ENCODE data around the gene CYP4F8. TPM values are rescaled to one million over a fixed set of nuclear protein-coding genes. Genes with fewer than 3 reads are reported as not detected.

Gene CYP4F8
- total and polyA plus RNA-seq, 2 experiments from 2014 or later: not detected

DNA sequence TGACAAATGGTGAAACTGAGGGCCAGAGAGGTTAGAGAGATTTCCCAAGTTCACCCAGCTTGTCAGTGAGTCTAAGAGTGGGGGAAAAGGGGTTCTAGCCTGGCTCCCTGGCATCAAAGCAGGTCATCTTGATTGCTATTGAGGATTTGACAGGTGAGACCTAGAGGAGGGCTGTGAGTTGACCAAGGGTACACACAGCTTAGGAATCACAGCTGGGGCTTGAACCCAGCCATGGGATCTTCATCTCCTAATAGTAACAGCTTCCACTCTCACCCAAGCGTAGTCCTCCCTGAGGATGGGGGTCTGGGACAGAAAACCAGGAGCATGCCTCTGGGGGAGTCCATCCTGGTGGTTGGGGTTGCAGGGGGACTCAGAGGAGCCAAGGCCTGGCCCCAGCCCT lies 6.8 kb downstream of the CYP4F8 start:
- no peaks in the 10 kb centered on the region for H3F3A ChIP-seq (ENCODE audit: insufficient read depth)
- TF ChIP-seq EZH2phosphoT487 (IDR thresholded peaks at IDR 0.05; ENCODE audit: insufficient read depth, low read depth) (no peak), EZH2 (IDR thresholded peaks at IDR 0.05; ENCODE audit: insufficient read depth, poor library complexity, severe bottlenecking) (no peak)
- no peaks in the 10 kb centered on the region for H4K20me1 ChIP-seq (ENCODE audit: insufficient read depth)
- H3K27me3 ChIP-seq (replicated peaks; ENCODE audit: insufficient read depth): no peaks in the 10 kb centered on the region
- no peaks in the 10 kb centered on the region for H3K9me3 ChIP-seq (ENCODE audit: low read depth)
- H3K79me2 ChIP-seq (ENCODE audit: insufficient read depth): no peaks in the 10 kb centered on the region
- no peak overlapping the region for H3K9ac ChIP-seq
- in situ Hi-C loops (cut with MboI): no loop called here
- no peak for DNase-seq
- H3K27ac ChIP-seq: no peak overlapping the region
- no peak overlapping the region for H3K4me3 ChIP-seq
- H3K36me3 ChIP-seq (ENCODE audit: low read depth): no peaks in the 10 kb centered on the region
- no peak overlapping the region for H3K4me2 ChIP-seq (ENCODE audit: unreplicated experiment)
- WGBS, 2 experiments (ENCODE audit: low coverage in 1 of 2, low lambda C conversion rate in 2 of 2, missing lambda C conversion rate in 2 of 2): 0 to 21% methylated on average over 1 of the region's 1 CpG
- no peaks in the 10 kb centered on the region for H3K4me1 ChIP-seq (ENCODE audit: insufficient read depth)
- no peak overlapping the region for H2AFZ ChIP-seq
- H3K9me2 ChIP-seq (ENCODE audit: insufficient read depth): no peaks in the 10 kb centered on the region

GRCh38 chr19:15622991-15623390 lies 8.0 kb downstream of the CYP4F8 start:
- no peak overlapping the region for H3K27ac ChIP-seq
- TF ChIP-seq EZH2 (IDR thresholded peaks at IDR 0.05; ENCODE audit: insufficient read depth, poor library complexity, severe bottlenecking): no peak
- TF ChIP-seq EZH2phosphoT487 (IDR thresholded peaks at IDR 0.05; ENCODE audit: insufficient read depth, low read depth): no peak
- H2AFZ ChIP-seq: no peak overlapping the region
- H3K27me3 ChIP-seq (replicated peaks; ENCODE audit: insufficient read depth): no peaks in the 10 kb centered on the region
- no peak overlapping the region for H3K4me3 ChIP-seq
- no peak overlapping the region for H3K4me2 ChIP-seq (ENCODE audit: unreplicated experiment)
- no peaks in the 10 kb centered on the region for H3K9me3 ChIP-seq (ENCODE audit: low read depth)
- no peaks in the 10 kb centered on the region for H3F3A ChIP-seq (ENCODE audit: insufficient read depth)
- in situ Hi-C loops (cut with MboI): no loop called here
- no peaks in the 10 kb centered on the region for H3K9me2 ChIP-seq (ENCODE audit: insufficient read depth)
- H3K36me3 ChIP-seq (ENCODE audit: low read depth): no peaks in the 10 kb centered on the region
- no peaks in the 10 kb centered on the region for H3K4me1 ChIP-seq (ENCODE audit: insufficient read depth)
- H3K79me2 ChIP-seq (ENCODE audit: insufficient read depth): no peaks in the 10 kb centered on the region
- 49% methylated on average over 11 of the region's 11 CpGs for WGBS, 2 experiments (ENCODE audit: low coverage in 1 of 2, low lambda C conversion rate in 2 of 2, missing lambda C conversion rate in 2 of 2)
- no peak overlapping the region for H3K9ac ChIP-seq
- no peaks in the 10 kb centered on the region for H4K20me1 ChIP-seq (ENCODE audit: insufficient read depth)
- no peak for DNase-seq

GRCh38 chr19:15623711-15624318 lies 8.8 kb downstream of the CYP4F8 start:
- H3K36me3 ChIP-seq (ENCODE audit: low read depth): no peaks in the 10 kb centered on the region
- H3K27me3 ChIP-seq (replicated peaks; ENCODE audit: insufficient read depth): no peaks in the 10 kb centered on the region
- no peak overlapping the region for H3K4me3 ChIP-seq
- H4K20me1 ChIP-seq (ENCODE audit: insufficient read depth): no peaks in the 10 kb centered on the region
- no peaks in the 10 kb centered on the region for H3K9me3 ChIP-seq (ENCODE audit: low read depth)
- H3K9ac ChIP-seq: no peak overlapping the region
- no peak overlapping the region for H3K27ac ChIP-seq
- H3K4me1 ChIP-seq (ENCODE audit: insufficient read depth): no peaks in the 10 kb centered on the region
- H2AFZ ChIP-seq: no peak overlapping the region
- no peaks in the 10 kb centered on the region for H3K79me2 ChIP-seq (ENCODE audit: insufficient read depth)
- TF ChIP-seq EZH2phosphoT487 (IDR thresholded peaks at IDR 0.05; ENCODE audit: insufficient read depth, low read depth) (no peak), EZH2 (IDR thresholded peaks at IDR 0.05; ENCODE audit: insufficient read depth, poor library complexity, severe bottlenecking) (no peak)
- no peak for DNase-seq
- no peaks in the 10 kb centered on the region for H3F3A ChIP-seq (ENCODE audit: insufficient read depth)
- in situ Hi-C loops (cut with MboI): no loop called here
- no peaks in the 10 kb centered on the region for H3K9me2 ChIP-seq (ENCODE audit: insufficient read depth)
- 2 to 4% methylated on average over 9 of the region's 9 CpGs for WGBS, 2 experiments (ENCODE audit: low coverage in 1 of 2, low lambda C conversion rate in 2 of 2, missing lambda C conversion rate in 2 of 2)
- H3K4me2 ChIP-seq (ENCODE audit: unreplicated experiment): no peak overlapping the region

DNA sequence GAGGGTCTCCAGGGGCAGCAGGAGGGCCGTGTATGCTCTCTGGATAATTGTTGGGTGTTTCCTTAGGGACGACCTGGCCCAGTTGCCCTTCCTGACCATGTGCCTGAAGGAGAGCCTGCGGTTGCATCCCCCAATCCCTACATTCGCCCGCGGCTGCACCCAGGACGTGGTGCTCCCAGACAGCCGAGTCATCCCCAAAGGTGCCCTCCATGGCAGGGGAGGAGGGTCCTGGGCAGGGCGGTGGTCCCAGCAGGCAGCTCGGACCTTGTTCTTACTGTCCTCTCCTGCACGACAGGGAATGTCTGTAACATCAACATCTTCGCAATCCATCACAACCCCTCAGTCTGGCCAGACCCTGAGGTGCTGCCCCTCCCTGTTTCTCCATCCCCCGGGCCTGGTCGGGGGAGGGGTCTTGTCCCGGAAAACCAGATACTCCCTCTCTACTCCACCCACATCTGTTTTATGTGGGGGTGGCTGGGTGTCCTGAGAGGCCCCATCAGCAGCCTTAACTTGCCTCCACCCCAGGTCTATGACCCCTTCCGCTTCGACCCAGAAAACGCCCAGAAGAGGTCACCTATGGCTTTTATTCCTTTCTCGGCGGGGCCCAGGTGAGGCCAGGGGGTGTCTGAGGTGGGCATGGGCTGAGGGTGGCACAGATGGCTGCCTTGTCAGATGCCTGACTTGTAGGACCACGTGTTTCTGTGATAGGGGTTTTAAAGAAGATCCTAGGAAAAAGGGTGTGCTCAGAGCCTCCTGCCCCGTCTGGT lies 13.4 kb downstream of the CYP4F8 start:
- DNase-seq: no peak
- Histone ChIP-seq H3K4me1 (ENCODE audit: insufficient read depth) (no peaks in the 10 kb centered on the region), H3K79me2 (ENCODE audit: insufficient read depth) (no peaks in the 10 kb centered on the region), H3K27ac (no peak overlapping the region), H3K27me3 (replicated peaks; ENCODE audit: insufficient read depth) (no peaks in the 10 kb centered on the region), H3K9me3 (ENCODE audit: low read depth) (no peaks in the 10 kb centered on the region), H3K4me3 (no peak overlapping the region), H3K9me2 (ENCODE audit: insufficient read depth) (no peaks in the 10 kb centered on the region), H3K4me2 (ENCODE audit: unreplicated experiment) (no peak overlapping the region), H3F3A (ENCODE audit: insufficient read depth) (no peaks in the 10 kb centered on the region), H3K36me3 (ENCODE audit: low read depth) (no peaks in the 10 kb centered on the region), H3K9ac (no peak overlapping the region), H2AFZ (no peak overlapping the region), H4K20me1 (ENCODE audit: insufficient read depth) (no peaks in the 10 kb centered on the region)
- 26 to 28% methylated on average over 21 to 22 of the region's 22 CpGs for WGBS, 2 experiments (ENCODE audit: low coverage in 1 of 2, low lambda C conversion rate in 2 of 2, missing lambda C conversion rate in 2 of 2)
- TF ChIP-seq EZH2 (IDR thresholded peaks at IDR 0.05; ENCODE audit: insufficient read depth, poor library complexity, severe bottlenecking) (no peak), EZH2phosphoT487 (IDR thresholded peaks at IDR 0.05; ENCODE audit: insufficient read depth, low read depth) (no peak)
- in situ Hi-C loops (cut with MboI): loop anchor here (25.0 kb wide), 2 partner anchors 559 to 759 kb away; partner anchors contain the start of genes AP1M1 and FAM32A
